Trophoblast cell (in vitro differentiated cells and primary cell): ENCODE measurements around the gene DDHD1. TPM values are rescaled to one million over a fixed set of nuclear protein-coding genes. Genes with fewer than 3 reads are reported as not detected.

ENCODE experiments used
- DNase-seq, 2 donors: peaks; one replicate each; pipeline ENCODE4 v3.0.0-alpha.2; 2016
- H2AFZ ChIP-seq: 2 replicates; pipeline ENCODE4 v1.6.1; 2013; ENCODE audit warnings: low read length, moderate library complexity, mild to moderate bottlenecking; ENCODE audit not compliant: insufficient read depth, poor library complexity
- H2AK5ac ChIP-seq: 2 replicates; pipeline ENCODE4 v1.6.1; 2013; ENCODE audit warnings: mild to moderate bottlenecking, low read length
- H2BK120ac ChIP-seq: 2 replicates; pipeline ENCODE4 v1.6.1; 2013; ENCODE audit warnings: low read length, mild to moderate bottlenecking, moderate library complexity; ENCODE audit not compliant: insufficient read depth, poor library complexity
- H2BK12ac ChIP-seq: 2 replicates; pipeline ENCODE4 v1.6.1; 2013; ENCODE audit warnings: mild to moderate bottlenecking, low read length, moderate library complexity
- H2BK5ac ChIP-seq: 2 replicates; pipeline ENCODE4 v1.6.1; 2013; ENCODE audit warnings: low read length, low read depth, moderate library complexity, mild to moderate bottlenecking; ENCODE audit not compliant: poor library complexity
- H3K14ac ChIP-seq: 2 replicates; pipeline ENCODE4 v1.6.1; 2013; ENCODE audit warnings: mild to moderate bottlenecking, low read length
- H3K18ac ChIP-seq: 2 replicates; pipeline ENCODE4 v1.6.1; 2013; ENCODE audit warnings: mild to moderate bottlenecking, low read length
- H3K23ac ChIP-seq: 2 replicates; pipeline ENCODE4 v1.6.1; 2013; ENCODE audit warnings: low read length
- H3K27ac ChIP-seq: 2 replicates; pipeline ENCODE4 v1.5.1; 2013; ENCODE audit warnings: low read depth, mild to moderate bottlenecking, inconsistent platforms, low read length, moderate library complexity
- H3K27me3 ChIP-seq: 2 replicates; pipeline ENCODE4 v1.6.1; 2013; ENCODE audit warnings: inconsistent platforms, mild to moderate bottlenecking, low read length, moderate library complexity; ENCODE audit not compliant: insufficient read depth
- H3K36me3 ChIP-seq, 2 experiments: 1 replicate in 1 of 2; 2 replicates in 1 of 2; pipeline ENCODE4 v1.6.1; 2013; ENCODE audit warnings: low read length in 2 of 2, mild to moderate bottlenecking in 2 of 2, moderate library complexity in 1 of 2; ENCODE audit not compliant: insufficient read depth in 2 of 2, control insufficient read depth in 1 of 2
- H3K4ac ChIP-seq: 2 replicates; pipeline ENCODE4 v1.6.1; 2013; ENCODE audit warnings: low read depth, mild to moderate bottlenecking, low read length, moderate library complexity
- H3K4me1 ChIP-seq, 2 experiments: 1 replicate in 1 of 2; 2 replicates in 1 of 2; pipeline ENCODE4 v1.6.1; 2013; ENCODE audit warnings: low read length in 2 of 2, mild to moderate bottlenecking in 2 of 2, moderate library complexity in 1 of 2; ENCODE audit not compliant: insufficient read depth in 2 of 2, control insufficient read depth in 1 of 2
- H3K4me2 ChIP-seq: 2 replicates; pipeline ENCODE4 v1.6.1; 2013; ENCODE audit warnings: inconsistent platforms, mild to moderate bottlenecking, low read length, moderate library complexity
- H3K4me3 ChIP-seq: 2 replicates; pipeline ENCODE4 v1.5.1; 2013; ENCODE audit warnings: mild to moderate bottlenecking, low read depth, low read length, inconsistent platforms
- H3K79me1 ChIP-seq: one replicate; pipeline ENCODE4 v1.6.1; 2013; ENCODE audit warnings: low read length
- H3K79me2 ChIP-seq: 2 replicates; pipeline ENCODE4 v1.6.1; 2013; ENCODE audit warnings: low read length, mild to moderate bottlenecking; ENCODE audit not compliant: control insufficient read depth, insufficient read depth, poor library complexity
- H3K9ac ChIP-seq: 2 replicates; pipeline ENCODE4 v1.6.1; 2013; ENCODE audit warnings: mild to moderate bottlenecking, low read length
- H3K9me3 ChIP-seq: 2 replicates; pipeline ENCODE4 v1.6.1; 2013; ENCODE audit warnings: low read depth, mild to moderate bottlenecking, control low read depth, inconsistent platforms, low read length; ENCODE audit not compliant: insufficient read depth
- H4K12ac ChIP-seq: 2 replicates; pipeline ENCODE4 v1.6.1; 2013; ENCODE audit warnings: low read depth, mild to moderate bottlenecking, low read length, moderate library complexity
- H4K8ac ChIP-seq: 2 replicates; pipeline ENCODE4 v1.6.1; 2013; ENCODE audit warnings: low read depth, mild to moderate bottlenecking, low read length, moderate library complexity
- H4K91ac ChIP-seq: one replicate; pipeline ENCODE4 v1.6.1; 2013; ENCODE audit warnings: low read depth, mild to moderate bottlenecking, low read length, moderate library complexity
- WGBS: extraction: QIAGEN DNeasy Blood & Tissue Kit; methylation state at CpG from one replicate; pipeline ENCODE4 v1.1.7; 2013; ENCODE audit warnings: missing lambda C conversion rate; ENCODE audit not compliant: insufficient read length, insufficient coverage; ENCODE audit errors: extremely low coverage; 5-methylcytosine and 5-hydroxymethylcytosine counted together
- polyA plus RNA-seq: library from polyadenylated mRNA; stranded (reverse); fragments of 200-250 nt; gene quantifications from 2 replicates; pipeline ENCODE4 v1.2.3, GENCODE V29; 2013

DDHD1 gene
- polyA plus RNA-seq, result 2.4 TPM in 2 replicates

GRCh38 chr14:53152887-53153701 is at the start of gene DDHD1:
Gene DDHD1, minus strand, starts transcription at chr14:53153323. Its CDS starts 225 bp downstream, at chr14:53153098.
- Histone ChIP-seq H3K18ac (peak within 1 kb of the TSS; percentile 84), H2BK120ac (peak within 1 kb of the TSS; percentile 15), H2BK12ac (no peak within 1 kb of the TSS), H2BK5ac (peak within 1 kb of the TSS; percentile 37), H3K4me1 (peaks cover 4 to 9% of the 10 kb centered on the region in 2 experiments), H3K79me2 (peaks cover 9% of the 10 kb centered on the region), H3K4me2 (peak within 1 kb of the TSS; percentile 98), H2AK5ac (no peak within 1 kb of the TSS), H3K27me3 (no peaks in the 10 kb centered on the region), H3K27ac (no peak within 1 kb of the TSS), H2AFZ (peak within 1 kb of the TSS; percentile 72), H3K23ac (no peak within 1 kb of the TSS), H3K79me1 (peaks cover 5% of the 10 kb centered on the region), H4K12ac (peak within 1 kb of the TSS; percentile 79), H3K4me3 (peak within 1 kb of the TSS; percentile 90), H3K36me3 (no peaks in the 10 kb centered on the region), H3K14ac (peak within 1 kb of the TSS; percentile 54), H4K91ac (peak within 1 kb of the TSS; percentile 29), H3K4ac (no peak within 1 kb of the TSS), H4K8ac (peak within 1 kb of the TSS; percentile 79), H3K9me3 (no peaks in the 10 kb centered on the region), H3K9ac (peak within 1 kb of the TSS; percentile 42)
- no CpG with 5 or more reads among the region's 93 CpGs for WGBS
- DNase-seq, result peak; percentile 68 to 84

GRCh38 chr14:53195949-53196348 is 42.8 kb upstream of the DDHD1 start:
- H2AK5ac ChIP-seq, result no peak overlapping the region
- H3K9ac ChIP-seq, result no peak overlapping the region
- H3K4me1 ChIP-seq, result no peaks in the 10 kb centered on the region
- no peak overlapping the region for H3K14ac ChIP-seq
- H4K91ac ChIP-seq, result no peak overlapping the region
- no peak overlapping the region for H3K23ac ChIP-seq
- no peak for DNase-seq
- H3K79me2 ChIP-seq, result no peaks in the 10 kb centered on the region
- no peak overlapping the region for H2BK5ac ChIP-seq
- WGBS, result no CpG with 5 or more reads among the region's 5 CpGs
- no peak overlapping the region for H2AFZ ChIP-seq
- no peak overlapping the region for H3K18ac ChIP-seq
- no peaks in the 10 kb centered on the region for H3K27me3 ChIP-seq
- no peak overlapping the region for H4K12ac ChIP-seq
- no peaks in the 10 kb centered on the region for H3K9me3 ChIP-seq
- H3K4me2 ChIP-seq, result no peak overlapping the region
- no peak overlapping the region for H3K27ac ChIP-seq
- no peaks in the 10 kb centered on the region for H3K79me1 ChIP-seq
- H2BK12ac ChIP-seq, result no peak overlapping the region
- H3K36me3 ChIP-seq, result no peaks in the 10 kb centered on the region
- H3K4ac ChIP-seq, result no peak overlapping the region
- H2BK120ac ChIP-seq, result no peak overlapping the region
- H3K4me3 ChIP-seq, result no peak overlapping the region
- no peak overlapping the region for H4K8ac ChIP-seq

- DNase-seq, result no peak
- Histone ChIP-seq H4K8ac (no peak overlapping the region), H3K18ac (no peak overlapping the region), H3K4me1 (no peaks in the 10 kb centered on the region), H3K27ac (no peak overlapping the region), H2BK120ac (no peak overlapping the region), H3K4ac (no peak overlapping the region), H4K91ac (no peak overlapping the region), H3K14ac (no peak overlapping the region), H4K12ac (no peak overlapping the region), H3K27me3 (no peaks in the 10 kb centered on the region), H3K23ac (no peak overlapping the region), H2AK5ac (no peak overlapping the region), H2AFZ (no peak overlapping the region), H3K79me1 (no peaks in the 10 kb centered on the region), H3K79me2 (no peaks in the 10 kb centered on the region), H3K4me3 (no peak overlapping the region), H3K4me2 (no peak overlapping the region), H3K36me3 (no peaks in the 10 kb centered on the region), H3K9ac (no peak overlapping the region), H3K9me3 (no peaks in the 10 kb centered on the region), H2BK5ac (no peak overlapping the region), H2BK12ac (no peak overlapping the region)
- WGBS, result no CpG with 5 or more reads among the region's 7 CpGs
These were observed 40.1 kb upstream of the DDHD1 start for GRCh38 chr14:53193193-53193592.

GRCh38 chr14:53192052-53192760 is 39.1 kb upstream of the DDHD1 start:
- H3K27ac ChIP-seq, result no peak overlapping the region
- H3K23ac ChIP-seq, result no peak overlapping the region
- H4K8ac ChIP-seq, result no peak overlapping the region
- H3K4ac ChIP-seq, result no peak overlapping the region
- no peak overlapping the region for H2BK120ac ChIP-seq
- no CpG with 5 or more reads among the region's 2 CpGs for whole genome bisulfite sequencing
- H2AK5ac ChIP-seq, result no peak overlapping the region
- H3K14ac ChIP-seq, result no peak overlapping the region
- no peak overlapping the region for H4K91ac ChIP-seq
- H3K9me3 ChIP-seq, result no peaks in the 10 kb centered on the region
- no peak for DNase-seq
- H3K4me1 ChIP-seq, result no peaks in the 10 kb centered on the region
- no peak overlapping the region for H2AFZ ChIP-seq
- no peaks in the 10 kb centered on the region for H3K27me3 ChIP-seq
- H4K12ac ChIP-seq, result no peak overlapping the region
- no peaks in the 10 kb centered on the region for H3K36me3 ChIP-seq
- H3K4me3 ChIP-seq, result no peak overlapping the region
- no peak overlapping the region for H3K4me2 ChIP-seq
- no peak overlapping the region for H3K18ac ChIP-seq
- H3K79me1 ChIP-seq, result no peaks in the 10 kb centered on the region
- no peak overlapping the region for H2BK12ac ChIP-seq
- no peak overlapping the region for H2BK5ac ChIP-seq
- H3K9ac ChIP-seq, result no peak overlapping the region
- H3K79me2 ChIP-seq, result no peaks in the 10 kb centered on the region
